Spinal cord (tissue), 10 donors: ENCODE results near the gene PLD1. TPM values are rescaled to one million over a fixed set of nuclear protein-coding genes. Genes with fewer than 3 reads are reported as not detected.
A peak's percentile ranks its signal among the peaks of the same experiment; 100 is the strongest.

ENCODE experiments used
- DNase-seq, 6 donors: peaks; one replicate each; pipeline versions ENCODE4 v3.0.0 to v3.0.0-alpha.2; 2013 to 2015; ENCODE audit warnings: low spot score in 6 of 6, low read depth in 4 of 6
- H3K27ac ChIP-seq: one replicate; pipeline ENCODE4 v1.5.1; 2013; ENCODE audit warnings: low read depth, low read length, control low read depth
- H3K27me3 ChIP-seq: one replicate; pipeline ENCODE4 v1.6.1; 2013; ENCODE audit warnings: low read length; ENCODE audit not compliant: control insufficient read depth, insufficient read depth
- H3K36me3 ChIP-seq: one replicate; pipeline ENCODE4 v1.6.1; 2013; ENCODE audit warnings: low read length; ENCODE audit not compliant: control insufficient read depth, insufficient read depth
- H3K4me1 ChIP-seq: one replicate; pipeline ENCODE4 v1.6.1; 2013; ENCODE audit warnings: low read length; ENCODE audit not compliant: control insufficient read depth, insufficient read depth
- H3K4me3 ChIP-seq: one replicate; pipeline ENCODE4 v1.5.1; 2013; ENCODE audit warnings: low read depth, low read length, control low read depth
- H3K9me3 ChIP-seq: one replicate; pipeline ENCODE4 v1.6.1; 2013; ENCODE audit warnings: low read length; ENCODE audit not compliant: control insufficient read depth, insufficient read depth
- WGBS: methylation state at CpG from one replicate; pipeline ENCODE4 v1.1.5; 2013; ENCODE audit warnings: missing lambda C conversion rate; ENCODE audit not compliant: insufficient coverage; 5-methylcytosine and 5-hydroxymethylcytosine counted together
- polyA plus RNA-seq, 2 donors: library from polyadenylated mRNA; unstranded; fragments of 120-200 nt; gene quantifications; one replicate each; pipeline ENCODE4 v1.2.1, GENCODE V29; 2013; ENCODE audit not compliant: insufficient read length in 2 of 2
- total RNA-seq, 2 donors: library from RNA; depleted of rRNA in 1 of 2; stranded (reverse); fragments of 120-200 nt in 1 of 2; fragments of >200 nt in 1 of 2; gene quantifications; one replicate each; pipeline versions ENCODE4 v1.2.3 to v1.2.4, GENCODE V29; 2013 to 2014
- donor health status: healthy.

The PLD1 gene
- total and polyA plus RNA-seq, 4 donors: 31.1 to 92.5 (median 51.2) TPM

DNA sequence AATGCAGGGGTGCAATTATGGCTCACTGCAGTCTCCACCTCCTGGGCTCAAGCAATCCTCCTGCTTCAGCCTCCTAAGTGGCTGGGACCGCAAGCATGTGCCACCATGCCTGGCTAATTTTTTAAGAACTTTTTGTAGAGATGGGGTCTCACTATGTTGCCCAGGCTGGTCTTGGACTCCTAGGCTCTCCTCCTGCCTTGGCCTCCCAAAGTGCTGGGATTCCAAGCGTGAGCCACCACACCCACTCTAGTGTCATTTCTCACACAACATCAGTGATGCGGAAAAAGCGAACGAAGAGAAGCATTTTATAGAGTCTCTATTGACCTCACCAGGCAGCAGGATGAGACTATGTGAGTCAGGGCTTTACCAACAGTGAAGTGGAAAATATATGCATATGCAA, 137.7 kb downstream of the PLD1 start:
- H3K9me3 ChIP-seq: no peaks in the 10 kb centered on the region
- WGBS: 100% methylated on average over 1 of the region's 5 CpGs
- no peaks in the 10 kb centered on the region for H3K36me3 ChIP-seq
- no peak overlapping the region for H3K27ac ChIP-seq
- H3K27me3 ChIP-seq: no peaks in the 10 kb centered on the region
- H3K4me3 ChIP-seq: no peak overlapping the region
- no peak for DNase-seq
- H3K4me1 ChIP-seq: no peaks in the 10 kb centered on the region

DNA sequence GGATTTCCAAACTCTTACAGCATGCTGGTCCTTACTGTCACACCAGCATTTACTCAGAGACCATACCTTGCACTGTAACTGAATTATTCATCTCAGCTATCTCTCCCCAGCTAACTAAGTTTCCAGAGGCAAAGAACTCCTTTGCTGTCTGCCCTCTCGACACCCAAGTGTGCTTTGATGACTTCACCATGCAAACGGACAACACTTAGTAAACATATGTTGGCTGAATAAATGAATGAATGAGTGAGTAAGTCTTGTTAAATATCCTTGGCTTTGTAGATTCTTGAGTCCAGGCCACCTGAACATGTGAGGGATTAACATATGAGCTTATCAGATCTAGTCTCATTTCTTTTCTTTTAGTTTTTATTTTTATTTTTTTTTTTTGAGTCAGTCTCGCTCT, 138.2 kb downstream of the PLD1 start:
- Histone ChIP-seq H3K4me1 (no peaks in the 10 kb centered on the region), H3K9me3 (no peaks in the 10 kb centered on the region), H3K4me3 (no peak overlapping the region), H3K36me3 (no peaks in the 10 kb centered on the region), H3K27ac (no peak overlapping the region), H3K27me3 (no peaks in the 10 kb centered on the region)
- DNase-seq: no peak
- WGBS: no CpG with 5 or more reads among the region's 3 CpGs

DNA sequence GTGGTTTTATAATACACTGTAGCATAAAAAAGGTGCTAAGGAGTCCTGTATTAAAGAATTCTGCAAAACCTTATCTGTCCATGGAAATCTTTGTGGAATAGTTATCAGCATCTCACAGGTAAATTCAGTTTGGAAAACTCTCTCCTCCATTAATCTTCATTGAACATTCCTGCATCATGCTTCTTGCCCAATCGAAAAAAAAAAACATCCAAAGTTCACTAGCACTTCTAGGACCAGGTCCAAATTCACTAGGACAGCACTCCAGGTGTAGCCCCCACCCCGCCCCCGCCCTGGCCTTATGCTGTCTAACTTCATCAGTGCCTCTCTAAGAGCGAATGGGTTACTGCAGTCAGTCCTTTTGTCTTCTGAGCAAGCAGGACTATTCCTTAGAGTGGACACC, 138.6 kb downstream of the PLD1 start:
- 93% methylated on average over 4 of the region's 4 CpGs for WGBS

DNA sequence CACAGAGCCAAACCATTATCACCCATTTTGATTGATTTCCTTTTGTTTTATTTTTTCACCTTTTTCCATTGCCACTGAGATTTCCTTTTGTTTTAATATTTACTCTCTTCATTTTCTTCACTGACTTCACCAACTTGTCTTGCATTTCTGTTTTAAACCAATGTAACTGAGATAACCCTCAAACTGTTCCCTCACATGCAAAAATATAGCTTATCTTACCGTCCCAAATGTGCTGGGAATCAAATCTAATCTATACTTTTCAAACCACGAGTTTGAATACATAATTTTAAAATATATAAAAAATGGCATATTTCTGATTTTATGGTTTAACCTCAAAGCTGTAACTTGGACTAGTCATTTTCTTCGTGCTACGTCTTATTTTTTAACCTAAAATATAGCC, 143.8 kb downstream of the PLD1 start:
- Histone ChIP-seq H3K4me1 (no peaks in the 10 kb centered on the region), H3K27me3 (no peaks in the 10 kb centered on the region), H3K4me3 (no peak overlapping the region), H3K9me3 (no peaks in the 10 kb centered on the region), H3K27ac (no peak overlapping the region), H3K36me3 (no peaks in the 10 kb centered on the region)
- DNase-seq: no peak
- no CpG with 5 or more reads among the region's 4 CpGs for WGBS

More for the DNA sequence above, 138.6 kb downstream of the PLD1 start:
- Histone ChIP-seq H3K4me1 (no peaks in the 10 kb centered on the region), H3K4me3 (no peak overlapping the region), H3K27ac (no peak overlapping the region), H3K27me3 (no peaks in the 10 kb centered on the region), H3K9me3 (no peaks in the 10 kb centered on the region), H3K36me3 (no peaks in the 10 kb centered on the region)
- no peak for DNase-seq

DNA sequence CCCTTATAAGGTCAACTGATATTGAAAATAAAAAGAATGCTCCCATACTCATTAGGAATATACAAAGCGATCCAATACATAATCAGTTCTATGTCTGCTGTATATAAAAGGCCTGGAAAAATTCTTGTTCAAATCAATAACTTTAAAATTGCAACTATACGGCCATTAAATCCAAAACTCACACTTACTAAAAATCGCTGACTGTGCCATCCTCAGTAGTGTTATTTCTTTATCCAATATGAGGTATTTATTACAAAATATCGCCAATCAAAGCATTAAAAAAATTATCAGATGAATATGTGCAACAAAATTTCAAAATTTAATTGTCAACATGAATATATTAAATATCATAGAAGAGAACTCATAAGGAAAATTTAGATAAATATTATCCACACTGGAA, 146.5 kb downstream of the PLD1 start:
- WGBS: no CpG with 5 or more reads among the region's 4 CpGs
- no peaks in the 10 kb centered on the region for H3K36me3 ChIP-seq
- no peaks in the 10 kb centered on the region for H3K9me3 ChIP-seq
- DNase-seq: no peak
- H3K27ac ChIP-seq: no peak overlapping the region
- H3K27me3 ChIP-seq: no peaks in the 10 kb centered on the region
- H3K4me3 ChIP-seq: no peak overlapping the region
- H3K4me1 ChIP-seq: no peaks in the 10 kb centered on the region

DNA sequence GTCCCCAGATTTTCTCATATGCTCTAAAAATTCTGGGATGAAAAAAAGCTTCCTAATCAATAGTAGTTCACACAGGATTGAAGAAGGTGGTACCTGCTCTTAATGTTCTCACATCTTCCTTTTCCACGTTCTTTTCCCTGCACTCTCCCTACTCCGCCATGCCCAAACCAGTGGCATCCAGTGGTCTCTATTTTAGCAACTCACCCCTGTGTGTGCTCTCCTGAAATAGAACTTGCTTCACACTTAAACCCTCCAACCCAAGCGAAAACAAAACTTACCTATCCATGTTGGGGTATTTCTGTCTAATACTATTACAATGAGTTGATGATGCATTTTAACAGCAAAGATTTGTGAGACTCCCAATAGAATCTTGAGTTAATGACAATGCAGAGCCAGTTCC, 148.8 kb downstream of the PLD1 start:
- H3K27me3 ChIP-seq: no peaks in the 10 kb centered on the region
- H3K27ac ChIP-seq: no peak overlapping the region
- no peak for DNase-seq
- no peaks in the 10 kb centered on the region for H3K36me3 ChIP-seq
- no peak overlapping the region for H3K4me3 ChIP-seq
- H3K4me1 ChIP-seq: no peaks in the 10 kb centered on the region
- 100% methylated on average over 2 of the region's 3 CpGs for WGBS
- no peaks in the 10 kb centered on the region for H3K9me3 ChIP-seq

DNA sequence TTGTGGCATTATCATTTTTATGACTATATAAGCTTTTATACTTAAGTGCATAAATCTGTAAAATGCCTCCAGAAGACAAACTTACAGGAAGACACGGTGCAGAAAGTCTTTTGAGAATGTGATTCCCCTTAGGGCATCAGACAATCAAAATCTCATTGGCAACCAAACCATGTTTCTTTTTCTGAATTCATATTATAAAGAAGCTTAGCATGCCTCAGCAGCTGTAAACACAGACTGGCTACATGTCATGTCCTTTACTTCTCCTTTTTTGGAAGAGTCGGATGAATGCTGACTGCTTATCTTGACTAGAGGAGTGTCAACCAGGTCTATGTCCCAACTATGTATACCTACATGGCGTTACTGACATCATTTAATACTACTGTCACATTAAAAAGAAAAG, 150.1 kb downstream of the PLD1 start:
- no peaks in the 10 kb centered on the region for H3K27me3 ChIP-seq
- WGBS: no CpG with 5 or more reads among the region's 3 CpGs
- no peaks in the 10 kb centered on the region for H3K4me1 ChIP-seq
- no peaks in the 10 kb centered on the region for H3K36me3 ChIP-seq
- no peaks in the 10 kb centered on the region for H3K9me3 ChIP-seq
- DNase-seq: peak in 1 of 6 donors; percentile 37
- H3K27ac ChIP-seq: no peak overlapping the region
- H3K4me3 ChIP-seq: no peak overlapping the region

DNA sequence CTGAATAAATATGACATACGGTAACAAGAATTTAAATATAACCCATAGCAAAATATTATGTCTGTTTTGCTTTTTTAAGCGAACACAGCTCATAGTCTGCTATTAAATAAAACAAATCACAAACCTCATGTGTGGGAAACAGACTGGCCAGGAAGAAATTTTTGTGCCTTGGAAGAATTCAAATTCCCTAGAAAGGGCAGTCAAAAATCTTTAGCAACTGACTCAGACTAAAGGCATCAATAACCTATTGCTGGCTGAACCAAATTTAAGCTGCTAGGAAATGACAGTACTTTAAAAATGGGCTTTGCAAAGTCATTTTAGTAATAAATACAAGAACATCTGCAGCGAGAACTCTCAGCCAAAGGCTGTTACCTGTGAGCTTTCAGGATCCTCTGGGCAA, 151.4 kb downstream of the PLD1 start:
- H3K36me3 ChIP-seq: no peaks in the 10 kb centered on the region
- H3K4me1 ChIP-seq: no peaks in the 10 kb centered on the region
- H3K27ac ChIP-seq: no peak overlapping the region
- no peaks in the 10 kb centered on the region for H3K9me3 ChIP-seq
- no peak overlapping the region for H3K4me3 ChIP-seq
- peak in 1 of 6 donors; percentile 31 for DNase-seq
- H3K27me3 ChIP-seq: no peaks in the 10 kb centered on the region
- WGBS: no CpG with 5 or more reads among the region's 3 CpGs

DNA sequence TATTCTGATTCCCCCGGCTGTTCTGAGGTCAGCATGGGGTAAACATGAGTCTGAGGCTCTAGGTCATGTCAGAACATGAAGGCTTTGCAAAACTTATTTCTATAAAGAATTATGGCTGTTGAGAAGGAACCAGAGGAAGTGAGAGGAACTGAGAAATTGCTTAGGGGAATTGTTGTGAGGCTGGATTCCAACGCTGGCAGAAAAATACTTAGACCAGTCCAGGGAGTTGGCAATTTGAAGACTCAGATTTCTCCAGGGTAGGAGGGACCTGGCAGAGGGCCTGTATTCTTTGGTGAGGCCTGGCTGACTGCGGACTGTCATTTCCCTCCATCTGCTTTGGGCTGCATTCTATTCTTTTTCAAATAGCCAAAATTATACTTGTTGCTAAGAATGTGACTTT, 155.5 kb downstream of the PLD1 start:
- H3K4me1 ChIP-seq: no peaks in the 10 kb centered on the region
- WGBS: 33% methylated on average over 2 of the region's 3 CpGs
- no peak overlapping the region for H3K4me3 ChIP-seq
- no peak overlapping the region for H3K27ac ChIP-seq
- no peaks in the 10 kb centered on the region for H3K27me3 ChIP-seq
- H3K9me3 ChIP-seq: no peaks in the 10 kb centered on the region
- no peaks in the 10 kb centered on the region for H3K36me3 ChIP-seq
- DNase-seq: peak in 3 of 6 donors; percentile 18 to 87 (median 19)

DNA sequence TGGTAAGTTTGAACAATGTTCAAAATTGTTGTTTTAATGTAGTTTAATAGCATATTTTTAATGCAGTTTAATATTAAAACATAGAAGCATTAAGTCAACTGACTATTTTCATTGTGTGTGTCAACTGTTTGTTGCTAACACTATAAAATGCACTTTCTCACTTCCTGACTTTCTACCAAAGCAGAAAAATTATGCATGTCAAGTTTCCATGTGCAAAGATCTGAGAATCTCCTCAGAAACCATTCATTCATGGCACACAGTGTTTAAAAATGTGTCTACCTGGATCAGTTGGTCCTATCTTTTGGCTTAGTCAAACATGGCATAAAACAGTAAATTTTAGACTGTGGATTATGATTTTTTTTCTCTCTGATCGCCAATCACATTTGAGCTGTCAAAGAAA, 156.0 kb downstream of the PLD1 start:
- H3K27ac ChIP-seq: no peak overlapping the region
- H3K36me3 ChIP-seq: no peaks in the 10 kb centered on the region
- H3K4me3 ChIP-seq: no peak overlapping the region
- no CpG with 5 or more reads among the region's 1 CpG for WGBS
- H3K27me3 ChIP-seq: no peaks in the 10 kb centered on the region
- no peaks in the 10 kb centered on the region for H3K4me1 ChIP-seq
- H3K9me3 ChIP-seq: no peaks in the 10 kb centered on the region
- no peak for DNase-seq
